ENCODE data around the gene FNIP1. TPM values are rescaled to one million over a fixed set of nuclear protein-coding genes. Genes with fewer than 3 reads are reported as not detected.

Gene FNIP1
- total and polyA plus RNA-seq, 9 of the 15 experiments (the other 6 are each of a cell fraction or from before 2014, with no cell fraction given) = 5.0 to 32.8 (median 18.4) TPM

DNA sequence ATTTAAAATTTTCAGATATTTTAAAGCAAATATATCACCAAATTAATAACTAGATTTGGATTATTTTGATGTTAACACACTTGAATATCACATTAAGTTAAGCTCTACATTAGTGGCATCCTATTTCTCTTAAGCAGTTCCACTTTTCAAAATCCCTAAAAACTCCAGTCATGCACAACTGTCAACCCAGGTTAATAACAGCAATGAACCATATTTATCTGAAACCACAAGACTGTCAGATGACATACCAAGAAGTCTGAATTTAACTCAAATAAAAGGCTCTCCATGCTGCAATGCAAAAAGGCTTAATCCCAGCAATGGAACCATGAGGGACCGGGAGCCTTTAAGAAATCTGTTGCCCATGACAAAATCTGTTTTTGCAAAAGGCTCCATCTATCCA lies 27.5 kb downstream of the FNIP1 start:
- CTCF ChIA-PET (ENCODE audit: low intra/inter-chr PET ratio) = no interaction called here
- intact Hi-C loops (cut with micrococcal nuclease) = no loop called here
- TF ChIP-seq HMGN3 (IDR thresholded peaks at IDR 0.05; ENCODE audit: borderline replicate concordance, extremely low read depth, insufficient read length, low read depth, low read length) (no peak), POLR2G (IDR thresholded peaks at IDR 0.05; ENCODE audit: low read depth, low read length) (no peak), HMG20A (CRISPR knock-in tag; conservative IDR thresholded peaks at IDR 0.05) (no peak), FOXA1 (IDR thresholded peaks at IDR 0.05; ENCODE audit: borderline replicate concordance) (no peak), RFX1 (IDR thresholded peaks at IDR 0.05) (no peak), NFYB (IDR thresholded peaks at IDR 0.05; ENCODE audit: extremely low read depth, insufficient read length) (no peak), ZNF311 (CRISPR knock-in tag; IDR thresholded peaks at IDR 0.05) (no peak), NEUROD1 (IDR thresholded peaks at IDR 0.05; ENCODE audit: borderline replicate concordance, low read depth, low read length, partially characterized antibody) (no peak)
- TF ChIP-seq, protein P1, sequence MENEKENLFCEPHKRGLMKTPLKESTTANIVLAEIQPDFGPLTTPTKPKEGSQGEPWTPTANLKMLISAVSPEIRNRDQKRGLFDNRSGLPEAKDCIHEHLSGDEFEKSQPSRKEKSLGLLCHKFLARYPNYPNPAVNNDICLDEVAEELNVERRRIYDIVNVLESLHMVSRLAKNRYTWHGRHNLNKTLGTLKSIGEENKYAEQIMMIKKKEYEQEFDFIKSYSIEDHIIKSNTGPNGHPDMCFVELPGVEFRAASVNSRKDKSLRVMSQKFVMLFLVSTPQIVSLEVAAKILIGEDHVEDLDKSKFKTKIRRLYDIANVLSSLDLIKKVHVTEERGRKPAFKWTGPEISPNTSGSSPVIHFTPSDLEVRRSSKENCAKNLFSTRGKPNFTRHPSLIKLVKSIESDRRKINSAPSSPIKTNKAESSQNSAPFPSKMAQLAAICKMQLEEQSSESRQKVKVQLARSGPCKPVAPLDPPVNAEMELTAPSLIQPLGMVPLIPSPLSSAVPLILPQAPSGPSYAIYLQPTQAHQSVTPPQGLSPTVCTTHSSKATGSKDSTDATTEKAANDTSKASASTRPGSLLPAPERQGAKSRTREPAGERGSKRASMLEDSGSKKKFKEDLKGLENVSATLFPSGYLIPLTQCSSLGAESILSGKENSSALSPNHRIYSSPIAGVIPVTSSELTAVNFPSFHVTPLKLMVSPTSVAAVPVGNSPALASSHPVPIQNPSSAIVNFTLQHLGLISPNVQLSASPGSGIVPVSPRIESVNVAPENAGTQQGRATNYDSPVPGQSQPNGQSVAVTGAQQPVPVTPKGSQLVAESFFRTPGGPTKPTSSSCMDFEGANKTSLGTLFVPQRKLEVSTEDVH (IDR thresholded peaks at IDR 0.05; ENCODE audit: low read depth, partially characterized antibody) = no peak
- TF ChIP-seq, protein P2, sequence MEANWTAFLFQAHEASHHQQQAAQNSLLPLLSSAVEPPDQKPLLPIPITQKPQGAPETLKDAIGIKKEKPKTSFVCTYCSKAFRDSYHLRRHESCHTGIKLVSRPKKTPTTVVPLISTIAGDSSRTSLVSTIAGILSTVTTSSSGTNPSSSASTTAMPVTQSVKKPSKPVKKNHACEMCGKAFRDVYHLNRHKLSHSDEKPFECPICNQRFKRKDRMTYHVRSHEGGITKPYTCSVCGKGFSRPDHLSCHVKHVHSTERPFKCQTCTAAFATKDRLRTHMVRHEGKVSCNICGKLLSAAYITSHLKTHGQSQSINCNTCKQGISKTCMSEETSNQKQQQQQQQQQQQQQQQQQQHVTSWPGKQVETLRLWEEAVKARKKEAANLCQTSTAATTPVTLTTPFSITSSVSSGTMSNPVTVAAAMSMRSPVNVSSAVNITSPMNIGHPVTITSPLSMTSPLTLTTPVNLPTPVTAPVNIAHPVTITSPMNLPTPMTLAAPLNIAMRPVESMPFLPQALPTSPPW (CRISPR knock-in tag; IDR thresholded peaks at IDR 0.05) = no peak

More for the DNA sequence above, 27.5 kb downstream of the FNIP1 start:
- ATAC-seq (no peak), DNase-seq (ENCODE audit: extremely low read depth in 1 of 4, low spot score in 3 of 4) (no peak), FAIRE-seq (no peak)
- Histone ChIP-seq H3K9ac (ENCODE audit: insufficient read depth in 1 of 2, low read depth in 2 of 2, low read length in 2 of 2) (no peak overlapping the region), H4K20me1 (replicated peaks; ENCODE audit: control insufficient read depth, insufficient read depth, low read length) (peaks cover 30% of the 10 kb centered on the region), H3K79me2 (ENCODE audit: control insufficient read depth, insufficient read depth, low read length) (peaks cover 97% of the 10 kb centered on the region), H3K4me2 (ENCODE audit: insufficient read depth, low read length) (no peak overlapping the region), H3K36me3 (ENCODE audit: control insufficient read depth, insufficient read depth, low read length) (peaks cover 15% of the 10 kb centered on the region; the same call in 2 of the 3 replicates), H3K9me3 (replicated peaks; ENCODE audit: control insufficient read depth, insufficient read depth, low read depth, low read length) (0 out of 2 replicates have a peak, but pooled peaks cover 6% of the 10 kb centered on the region), H3K4me3 (no peak overlapping the region), H3K27me3 (ENCODE audit: control insufficient read depth in 2 of 2, insufficient read depth in 2 of 2, low read length in 2 of 2) (no peaks in the 10 kb centered on the region), H3K27ac (ENCODE audit: extremely low read depth, low read depth, low read length) (no peak overlapping the region), H3K9me1 (ENCODE audit: control insufficient read depth, insufficient read depth, low read length) (no peaks in the 10 kb centered on the region), H2AFZ (ENCODE audit: low read depth, low read length) (no peak overlapping the region), H3K4me1 (replicated peaks in 1 of 2; ENCODE audit: control insufficient read depth in 2 of 2, insufficient read depth in 2 of 2, low read length in 2 of 2) (peaks cover 3 to 28% of the 10 kb centered on the region in 2 experiments; a peak in 3 of 5 replicates)
- POLR2A ChIA-PET = interaction anchor here (1.0 to 1.2 kb wide), 2 partner anchors 15 to 19 kb away, joined by 3 read pairs; no protein-coding TSS in a partner anchor
- in situ Hi-C loops (cut with MboI) = no loop called here
- BruUV-seq (replicated peaks) = no TSS peak
- 47% methylated on average over 1 of the region's 1 CpG for WGBS (ENCODE audit: insufficient coverage, low coverage, missing lambda C conversion rate)

All from K562 (cell line).